ENCODE data around the gene KPNA1. TPM values are rescaled to one million over a fixed set of nuclear protein-coding genes. Genes with fewer than 3 reads are reported as not detected.

KPNA1 gene
- total RNA-seq, 2 donors from 2014 or later, result 30.7 to 59.2 TPM

DNA sequence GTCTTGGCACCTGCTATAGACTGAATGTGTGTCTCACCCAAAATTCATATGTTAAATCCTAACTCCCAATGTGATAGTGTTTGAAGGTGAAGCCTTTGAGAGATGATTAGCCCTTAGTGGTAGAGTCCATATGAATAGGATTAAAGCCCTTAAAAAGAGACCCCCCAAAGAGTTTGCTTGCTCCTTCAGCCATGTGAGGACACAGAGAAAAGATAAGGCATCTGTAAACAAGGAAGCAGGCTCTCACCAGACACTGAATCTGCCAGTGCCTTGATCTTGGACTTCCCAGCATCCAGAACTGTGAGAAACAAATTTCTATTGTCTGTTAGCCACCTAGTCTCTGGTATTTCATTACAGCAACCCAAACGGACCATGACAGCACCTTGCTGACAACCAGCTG lies 16.6 kb downstream of the KPNA1 start:
- DNase-seq (ENCODE audit: low spot score) (no peak), ATAC-seq (ENCODE audit: insufficient number of reproducible peaks, low FRiP score, low read depth) (no peak)
- TF ChIP-seq, protein P1, sequence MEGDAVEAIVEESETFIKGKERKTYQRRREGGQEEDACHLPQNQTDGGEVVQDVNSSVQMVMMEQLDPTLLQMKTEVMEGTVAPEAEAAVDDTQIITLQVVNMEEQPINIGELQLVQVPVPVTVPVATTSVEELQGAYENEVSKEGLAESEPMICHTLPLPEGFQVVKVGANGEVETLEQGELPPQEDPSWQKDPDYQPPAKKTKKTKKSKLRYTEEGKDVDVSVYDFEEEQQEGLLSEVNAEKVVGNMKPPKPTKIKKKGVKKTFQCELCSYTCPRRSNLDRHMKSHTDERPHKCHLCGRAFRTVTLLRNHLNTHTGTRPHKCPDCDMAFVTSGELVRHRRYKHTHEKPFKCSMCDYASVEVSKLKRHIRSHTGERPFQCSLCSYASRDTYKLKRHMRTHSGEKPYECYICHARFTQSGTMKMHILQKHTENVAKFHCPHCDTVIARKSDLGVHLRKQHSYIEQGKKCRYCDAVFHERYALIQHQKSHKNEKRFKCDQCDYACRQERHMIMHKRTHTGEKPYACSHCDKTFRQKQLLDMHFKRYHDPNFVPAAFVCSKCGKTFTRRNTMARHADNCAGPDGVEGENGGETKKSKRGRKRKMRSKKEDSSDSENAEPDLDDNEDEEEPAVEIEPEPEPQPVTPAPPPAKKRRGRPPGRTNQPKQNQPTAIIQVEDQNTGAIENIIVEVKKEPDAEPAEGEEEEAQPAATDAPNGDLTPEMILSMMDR (IDR thresholded peaks at IDR 0.05), result no peak
- Histone ChIP-seq H3K4me3 (no peak overlapping the region), H3K4me1 (ENCODE audit: control insufficient read depth in 1 of 2, low read depth in 2 of 2) (peaks cover 13 to 16% of the 10 kb centered on the region in 2 donors), H3K36me3 (peaks cover 6% of the 10 kb centered on the region), H3K9me3 (no peaks in the 10 kb centered on the region), H3K27me3 (replicated peaks; ENCODE audit: insufficient read depth) (no peaks in the 10 kb centered on the region), H3K27ac (no peak overlapping the region)

DNA sequence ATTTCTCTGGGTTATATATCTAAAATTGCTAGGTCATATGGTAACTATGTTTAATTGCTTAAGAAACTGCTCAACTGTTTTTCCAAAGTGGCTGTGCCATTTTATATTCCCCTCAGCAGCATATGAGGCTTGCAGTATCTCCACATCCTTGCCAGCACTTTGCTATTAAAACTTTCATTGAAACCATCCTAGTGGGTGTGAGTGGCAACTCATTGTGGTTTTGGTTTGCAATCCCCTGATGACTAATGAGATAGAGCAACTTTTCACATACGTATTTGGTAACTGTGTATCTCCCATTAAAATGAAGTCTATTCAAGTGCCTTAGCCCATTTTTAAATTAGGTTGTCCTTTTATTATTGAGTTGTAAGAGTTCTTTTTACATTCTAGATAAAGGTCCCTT lies 17.3 kb downstream of the KPNA1 start:
- H3K27ac ChIP-seq, result no peak overlapping the region
- peaks cover 6% of the 10 kb centered on the region for H3K36me3 ChIP-seq
- DNase-seq (ENCODE audit: low spot score) (no peak), ATAC-seq (ENCODE audit: insufficient number of reproducible peaks, low FRiP score, low read depth) (no peak)
- H3K4me1 ChIP-seq (ENCODE audit: control insufficient read depth in 1 of 2, low read depth in 2 of 2), result peaks cover 8 to 12% of the 10 kb centered on the region in 2 donors
- H3K27me3 ChIP-seq (replicated peaks; ENCODE audit: insufficient read depth), result no peaks in the 10 kb centered on the region
- H3K9me3 ChIP-seq, result no peaks in the 10 kb centered on the region
- H3K4me3 ChIP-seq, result no peak overlapping the region
- TF ChIP-seq, protein P1 (IDR thresholded peaks at IDR 0.05), result no peak

DNA sequence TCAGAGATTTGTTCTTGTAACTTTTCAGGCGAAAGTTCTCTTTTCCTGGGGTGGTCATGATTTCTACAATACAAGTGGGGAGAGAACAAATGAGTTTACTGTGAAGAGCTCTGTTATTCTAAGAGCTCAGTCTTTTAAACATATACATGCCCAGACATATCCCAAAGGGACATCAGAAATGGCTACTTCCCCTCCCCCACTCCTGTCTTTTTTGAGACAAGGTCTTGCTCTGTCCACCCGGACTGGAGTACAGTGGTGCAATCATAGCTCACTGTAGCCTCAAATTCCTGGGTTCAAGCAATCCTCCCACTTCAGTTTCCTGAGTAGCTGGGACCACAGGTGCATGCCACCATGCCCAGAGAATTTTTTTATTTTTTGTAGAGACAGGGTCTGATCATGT lies 18.2 kb downstream of the KPNA1 start:
- ATAC-seq (ENCODE audit: insufficient number of reproducible peaks, low FRiP score, low read depth) (no peak), DNase-seq (ENCODE audit: low spot score) (no peak)
- Histone ChIP-seq H3K4me3 (no peak overlapping the region), H3K36me3 (peaks cover 6% of the 10 kb centered on the region), H3K9me3 (no peaks in the 10 kb centered on the region), H3K27ac (no peak overlapping the region), H3K27me3 (replicated peaks; ENCODE audit: insufficient read depth) (no peaks in the 10 kb centered on the region), H3K4me1 (ENCODE audit: control insufficient read depth in 1 of 2, low read depth in 2 of 2) (peaks cover 0 to 4% of the 10 kb centered on the region in 2 donors)
- TF ChIP-seq, protein P1 (IDR thresholded peaks at IDR 0.05), result no peak

DNA sequence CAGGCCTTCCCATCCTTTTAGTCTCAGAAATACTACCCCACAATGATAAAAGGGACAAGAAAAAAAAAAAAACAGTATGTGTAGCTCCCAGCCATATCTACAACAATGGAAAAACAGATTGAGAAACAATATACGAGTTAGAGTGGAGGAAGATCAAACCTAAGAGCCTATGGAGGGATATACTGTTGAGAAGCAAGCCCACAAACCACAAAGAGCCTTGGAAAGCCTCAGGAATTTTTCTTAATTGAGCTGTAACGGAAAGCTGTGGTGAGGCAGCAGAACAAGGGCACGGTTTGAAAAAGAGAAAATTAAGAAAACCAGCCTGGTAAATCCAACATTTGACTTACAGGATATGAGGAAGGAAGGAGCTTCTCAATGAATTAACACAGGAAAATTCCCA lies 21.4 kb downstream of the KPNA1 start:
- DNase-seq (ENCODE audit: low spot score), result no peak
- no peak for ATAC-seq (ENCODE audit: insufficient number of reproducible peaks, low FRiP score, low read depth)
- TF ChIP-seq, protein P1 (IDR thresholded peaks at IDR 0.05), result no peak
- no peak overlapping the region for H3K27ac ChIP-seq
- no peak overlapping the region for H3K4me3 ChIP-seq
- H3K4me1 ChIP-seq (ENCODE audit: control insufficient read depth in 1 of 2, low read depth in 2 of 2), result peaks cover 0 to 4% of the 10 kb centered on the region in 2 donors
- no peaks in the 10 kb centered on the region for H3K27me3 ChIP-seq (replicated peaks; ENCODE audit: insufficient read depth)
- H3K9me3 ChIP-seq, result no peaks in the 10 kb centered on the region
- peaks cover 6% of the 10 kb centered on the region for H3K36me3 ChIP-seq

DNA sequence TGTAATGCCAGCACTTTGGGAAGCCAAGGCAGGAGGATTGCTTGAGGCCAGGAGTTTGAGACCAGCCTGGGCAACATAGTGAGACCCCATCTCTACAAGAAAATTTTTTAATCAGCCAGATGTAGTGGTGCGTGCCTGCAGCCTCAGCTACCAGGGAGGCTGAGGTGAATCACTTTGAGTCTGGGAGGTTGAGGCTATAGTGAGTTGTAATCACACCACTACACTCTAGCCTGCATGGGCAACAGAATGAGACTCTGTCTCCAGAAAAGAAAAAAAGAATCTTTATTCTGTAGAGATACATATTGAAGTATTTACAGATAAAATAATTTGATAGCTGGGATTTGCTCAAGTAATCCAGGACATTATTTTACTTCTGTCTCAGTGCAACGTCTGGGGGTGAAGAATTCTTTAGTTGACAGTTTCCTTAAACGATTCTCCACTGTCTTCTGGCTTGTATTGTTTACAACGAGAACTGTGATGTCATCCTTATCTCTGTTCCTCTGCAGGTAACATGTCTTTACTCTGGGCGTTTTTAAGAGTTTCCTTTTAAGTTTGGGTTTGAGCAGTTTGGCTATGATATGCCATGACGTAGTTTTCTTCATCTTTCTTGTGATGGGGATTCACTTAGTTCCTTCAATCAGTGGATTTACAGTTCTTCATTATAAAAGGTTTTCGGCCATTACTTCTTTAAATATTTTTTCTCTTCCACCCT lies 26.3 kb downstream of the KPNA1 start:
- Histone ChIP-seq H3K36me3 (no peaks in the 10 kb centered on the region), H3K4me1 (ENCODE audit: control insufficient read depth in 1 of 2, low read depth in 2 of 2) (peaks cover 5 to 10% of the 10 kb centered on the region in 2 donors), H3K4me3 (no peak overlapping the region), H3K27ac (no peak overlapping the region), H3K27me3 (replicated peaks; ENCODE audit: insufficient read depth) (no peaks in the 10 kb centered on the region), H3K9me3 (no peaks in the 10 kb centered on the region)
- no peak for DNase-seq (ENCODE audit: low spot score)
- TF ChIP-seq, protein P1 (IDR thresholded peaks at IDR 0.05), result no peak
- no peak for ATAC-seq (ENCODE audit: insufficient number of reproducible peaks, low FRiP score, low read depth)
